Subcutaneous abdominal adipose tissue (tissue), 5 donors: ENCODE results near the gene BABAM1.
"Not testable (repeated sequence)": the region's sequence is repeated elsewhere in the genome, so short reads cannot be mapped to it uniquely, and the experiment has no call there.

ENCODE experiments used
- H3K27ac ChIP-seq: one replicate; pipeline ENCODE4 v1.7.0; 2013; ENCODE audit warnings: low read depth, mild to moderate bottlenecking, inconsistent platforms, low read length, moderate library complexity
- H3K27me3 ChIP-seq, 5 donors: one replicate each; pipeline ENCODE4 v1.7.0; 2013; ENCODE audit warnings: low read length in 5 of 5, inconsistent platforms in 1 of 5; ENCODE audit not compliant: control insufficient read depth in 5 of 5, insufficient read depth in 4 of 5
- H3K36me3 ChIP-seq, 5 donors: one replicate each; pipeline ENCODE4 v1.7.0; 2013; ENCODE audit warnings: low read length in 5 of 5; ENCODE audit not compliant: control insufficient read depth in 5 of 5, insufficient read depth in 5 of 5
- H3K4me1 ChIP-seq, 5 donors: one replicate each; pipeline ENCODE4 v1.7.0; 2013; ENCODE audit warnings: low read length in 5 of 5, mild to moderate bottlenecking in 3 of 5, moderate library complexity in 1 of 5; ENCODE audit not compliant: control insufficient read depth in 5 of 5, insufficient read depth in 5 of 5
- H3K4me3 ChIP-seq, 5 donors: one replicate each; pipeline ENCODE4 v1.7.0; 2013; ENCODE audit warnings: low read length in 5 of 5, low read depth in 1 of 5
- H3K9ac ChIP-seq, 5 donors: one replicate each; pipeline ENCODE4 v1.7.0; 2013; ENCODE audit warnings: low read length in 5 of 5, mild to moderate bottlenecking in 4 of 5, moderate library complexity in 3 of 5
- H3K9me3 ChIP-seq, 5 donors: one replicate each; pipeline ENCODE4 v1.7.0; 2013; ENCODE audit warnings: low read length in 5 of 5; ENCODE audit not compliant: control insufficient read depth in 5 of 5
- donor health status: healthy.
- donor health status: healthy.
- donor health status: healthy.
- donor health status: healthy.
- donor health status: healthy.

The BABAM1 gene

DNA sequence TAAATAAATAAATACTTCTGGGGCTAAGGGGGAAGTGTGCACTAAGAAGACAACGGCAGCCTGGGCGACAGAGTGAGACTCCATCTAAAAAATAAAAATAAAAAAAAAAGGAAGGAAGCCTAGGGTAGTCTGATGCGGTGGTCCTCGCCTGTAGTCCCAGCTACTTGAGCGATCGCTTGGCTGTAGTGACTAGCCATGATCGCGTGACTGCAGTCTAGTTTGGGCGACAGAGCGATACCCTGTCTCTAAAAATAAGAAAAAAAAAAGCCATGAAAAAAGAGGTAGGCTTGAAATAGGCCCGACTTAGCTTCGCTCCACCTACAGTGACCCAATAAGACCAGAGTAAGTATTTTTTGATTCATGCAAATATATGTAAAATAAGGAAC is 661 bp upstream of the BABAM1 start:
- no peaks in the 10 kb centered on the region for H3K9me3 ChIP-seq
- H3K9ac ChIP-seq, result no peak overlapping the region
- peaks cover 0 to 23% (median 9%) of the 10 kb centered on the region in 5 donors for H3K36me3 ChIP-seq
- no peaks in the 10 kb centered on the region for H3K27me3 ChIP-seq
- peaks cover 5 to 34% (median 14%) of the 10 kb centered on the region in 5 donors for H3K4me1 ChIP-seq
- H3K27ac ChIP-seq, result no peak overlapping the region
- peak overlapping the region in 1 of 5 donors; percentile 11 for H3K4me3 ChIP-seq

GRCh38 chr19:17268754-17269153 is 1.5 kb downstream of the BABAM1 start:
- Histone ChIP-seq H3K9me3 (no peaks in the 10 kb centered on the region), H3K9ac (no peak overlapping the region), H3K4me1 (peaks cover 5 to 24% (median 14%) of the 10 kb centered on the region in 5 donors), H3K36me3 (peaks cover 0 to 38% (median 17%) of the 10 kb centered on the region in 5 donors), H3K27me3 (no peaks in the 10 kb centered on the region), H3K4me3 (no peak overlapping the region), H3K27ac (no peak overlapping the region)

DNA sequence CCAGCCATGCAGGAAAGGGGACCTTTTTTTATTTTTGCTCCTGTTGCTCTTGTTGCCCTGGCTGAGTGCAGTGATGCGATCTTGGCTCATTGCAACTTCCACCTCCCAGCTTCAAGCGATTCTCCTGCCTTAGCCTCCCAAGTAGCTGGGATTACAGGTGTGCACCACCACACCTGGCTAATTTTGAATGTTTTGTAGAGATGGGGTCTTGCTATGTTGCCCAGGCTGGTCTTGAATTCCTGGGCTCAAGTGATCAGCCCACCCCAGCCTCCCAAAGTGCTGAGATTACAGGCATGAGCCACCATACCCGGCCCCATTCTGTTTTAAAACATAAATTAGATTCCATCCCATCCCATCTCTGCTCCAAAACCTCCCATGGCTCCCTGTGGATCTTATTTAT is 7.6 kb downstream of the BABAM1 start:
- not testable (repeated sequence) for H3K9me3 ChIP-seq, H3K27me3 ChIP-seq, H3K9ac ChIP-seq, H3K4me1 ChIP-seq, H3K27ac ChIP-seq, H3K4me3 ChIP-seq
- H3K36me3 ChIP-seq, result peaks cover 0 to 77% (median 60%) of the 10 kb centered on the region in 5 donors

DNA sequence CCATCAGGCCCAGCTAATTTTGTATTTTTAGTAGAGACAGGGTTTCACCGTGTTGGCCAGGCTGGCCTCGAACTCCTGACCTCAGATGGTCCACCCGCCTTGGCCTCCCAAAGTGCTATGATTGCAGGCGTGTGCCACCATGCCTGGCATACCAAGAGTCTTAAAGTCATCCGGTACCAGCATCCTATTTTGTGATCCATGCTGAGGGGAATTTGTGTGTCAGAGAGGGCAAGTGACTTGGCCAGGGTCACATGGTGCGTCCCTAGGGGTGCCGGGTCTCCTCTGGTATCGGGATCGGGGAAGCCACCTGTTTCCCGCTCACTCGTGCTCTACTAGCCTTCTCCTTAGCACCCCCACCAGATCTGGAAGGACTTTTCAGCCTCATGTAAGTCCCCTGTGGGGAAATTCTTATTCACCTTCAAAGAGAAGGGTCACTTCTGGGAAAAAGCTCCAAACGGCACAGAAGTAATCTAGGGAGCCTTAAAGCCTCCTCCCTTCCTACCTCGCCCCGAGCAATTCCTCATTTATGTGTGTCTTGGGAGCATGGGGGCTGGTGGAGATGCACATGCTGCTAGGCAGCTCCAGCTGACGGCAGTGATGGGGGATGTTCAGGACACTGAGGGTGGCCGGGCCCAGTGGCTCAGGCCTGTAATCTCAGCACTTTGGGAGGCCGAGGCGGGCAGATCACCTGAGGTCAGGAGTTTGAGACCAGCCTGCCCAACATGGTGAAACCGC is 8.4 kb downstream of the BABAM1 start:
- Histone ChIP-seq H3K27ac (no peak overlapping the region), H3K36me3 (peaks cover 0 to 71% (median 57%) of the 10 kb centered on the region in 5 donors)

GRCh38 chr19:17279436-17279835 is 12.2 kb downstream of the BABAM1 start:
- peaks cover 0 to 19% (median 17%) of the 10 kb centered on the region in 5 donors for H3K4me1 ChIP-seq
- peaks cover 0 to 41% (median 37%) of the 10 kb centered on the region in 5 donors for H3K36me3 ChIP-seq
- no peak overlapping the region for H3K9ac ChIP-seq
- no peak overlapping the region for H3K4me3 ChIP-seq
- H3K9me3 ChIP-seq, result no peaks in the 10 kb centered on the region
- peaks cover 0 to 17% (median 14%) of the 10 kb centered on the region in 5 donors for H3K27me3 ChIP-seq
- no peak overlapping the region for H3K27ac ChIP-seq

More for the DNA sequence above, 8.4 kb downstream of the BABAM1 start:
- Histone ChIP-seq H3K9ac (no peak overlapping the region), H3K4me1 (no peaks in the 10 kb centered on the region), H3K9me3 (no peaks in the 10 kb centered on the region), H3K27me3 (no peaks in the 10 kb centered on the region), H3K4me3 (no peak overlapping the region)

- H3K9me3 ChIP-seq, result no peaks in the 10 kb centered on the region
- H3K4me1 ChIP-seq, result peaks cover 0 to 19% (median 17%) of the 10 kb centered on the region in 5 donors
- no peak within 1 kb of the TSS for H3K27ac ChIP-seq
- H3K27me3 ChIP-seq, result peaks cover 0 to 17% (median 14%) of the 10 kb centered on the region in 5 donors
- H3K36me3 ChIP-seq, result peaks cover 0 to 21% (median 18%) of the 10 kb centered on the region in 5 donors
- peak within 1 kb of the TSS in 3 of 5 donors; percentile 34 to 64 (median 50) for H3K4me3 ChIP-seq
- H3K9ac ChIP-seq, result peak within 1 kb of the TSS in 3 of 5 donors; percentile 32 to 52 (median 47)
These were observed 14.4 kb downstream of the BABAM1 start, which contains the start of gene ANKLE1 for GRCh38 chr19:17281391-17282304. ANKLE1 (plus strand) TSS chr19:17281901; CDS start chr19:17281921, 20 bp downstream.

GRCh38 chr19:17282488-17283125 is 15.4 kb downstream of the BABAM1 start:
- H3K27ac ChIP-seq, result no peak overlapping the region
- peak overlapping the region in 3 of 5 donors; percentile 34 to 64 (median 50) for H3K4me3 ChIP-seq
- H3K9ac ChIP-seq, result peak overlapping the region in 2 of 5 donors; percentile 47 to 52

DNA sequence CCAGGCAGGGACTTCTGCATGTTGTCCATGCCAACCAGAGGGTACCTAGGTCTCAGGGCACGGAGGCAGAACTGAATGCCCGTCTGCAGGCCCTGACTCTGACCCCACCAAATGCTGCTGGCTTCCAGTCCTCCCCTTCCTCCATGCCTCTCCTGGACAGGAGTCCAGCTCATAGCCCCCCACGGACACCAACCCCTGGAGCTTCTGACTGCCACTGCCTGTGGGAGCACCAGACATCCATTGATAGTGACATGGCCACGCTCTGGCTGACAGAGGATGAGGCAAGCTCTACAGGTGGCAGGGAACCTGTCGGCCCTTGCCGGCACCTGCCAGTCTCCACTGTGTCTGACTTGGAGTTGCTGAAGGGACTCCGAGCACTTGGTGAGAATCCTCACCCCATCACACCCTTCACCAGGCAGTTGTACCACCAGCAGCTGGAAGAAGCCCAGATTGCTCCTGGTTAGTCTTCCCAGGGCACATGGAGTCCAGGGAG is 16.3 kb downstream of the BABAM1 start:
- H3K36me3 ChIP-seq, result peaks cover 0 to 10% (median 8%) of the 10 kb centered on the region in 5 donors
- H3K27ac ChIP-seq, result no peak overlapping the region
- peaks cover 0 to 17% (median 14%) of the 10 kb centered on the region in 5 donors for H3K27me3 ChIP-seq
- peaks cover 0 to 19% (median 17%) of the 10 kb centered on the region in 5 donors for H3K4me1 ChIP-seq
- no peaks in the 10 kb centered on the region for H3K9me3 ChIP-seq
- H3K4me3 ChIP-seq, result no peak overlapping the region
- H3K9ac ChIP-seq, result no peak overlapping the region

More at GRCh38 chr19:17282488-17283125, 15.4 kb downstream of the BABAM1 start:
- Histone ChIP-seq H3K27me3 (peaks cover 0 to 17% (median 14%) of the 10 kb centered on the region in 5 donors), H3K4me1 (peaks cover 0 to 19% (median 17%) of the 10 kb centered on the region in 5 donors), H3K36me3 (peaks cover 0 to 11% (median 10%) of the 10 kb centered on the region in 5 donors), H3K9me3 (no peaks in the 10 kb centered on the region)

DNA sequence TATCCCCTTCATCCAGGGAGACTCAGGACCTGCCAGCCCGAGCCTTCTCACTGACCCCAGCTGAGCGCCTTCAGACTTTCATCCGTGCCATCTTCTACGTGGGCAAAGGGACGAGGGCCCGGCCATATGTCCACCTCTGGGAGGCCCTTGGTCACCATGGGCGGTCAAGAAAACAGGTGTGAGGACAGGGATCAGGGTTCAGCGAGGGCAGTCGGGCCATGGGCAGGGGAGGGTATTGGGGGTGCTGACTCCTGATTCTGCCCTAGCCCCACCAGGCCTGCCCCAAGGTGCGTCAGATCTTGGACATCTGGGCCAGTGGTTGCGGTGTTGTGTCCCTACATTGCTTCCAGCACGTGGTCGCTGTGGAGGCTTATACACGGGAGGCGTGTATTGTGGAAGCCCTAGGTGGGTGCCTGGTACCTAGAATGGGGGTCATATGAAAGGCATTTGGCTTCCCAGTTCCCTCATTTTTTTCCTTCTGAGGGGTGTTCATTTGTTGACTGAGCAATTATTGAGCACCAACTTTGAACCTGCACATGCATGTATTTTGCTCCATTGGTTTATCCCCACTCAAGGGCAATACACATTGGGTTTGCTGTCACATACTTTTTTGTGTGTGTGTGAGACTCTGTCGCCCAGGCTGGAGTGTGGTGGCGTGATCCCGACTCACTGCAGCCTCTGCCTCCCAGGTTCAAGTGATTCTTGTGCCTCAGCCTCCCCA is 18.3 kb downstream of the BABAM1 start:
- H3K27ac ChIP-seq, result no peak overlapping the region
- no peaks in the 10 kb centered on the region for H3K9me3 ChIP-seq
- no peaks in the 10 kb centered on the region for H3K36me3 ChIP-seq
- peaks cover 0 to 21% (median 17%) of the 10 kb centered on the region in 5 donors for H3K4me1 ChIP-seq
- peaks cover 0 to 17% (median 14%) of the 10 kb centered on the region in 5 donors for H3K27me3 ChIP-seq
- no peak overlapping the region for H3K4me3 ChIP-seq
- no peak overlapping the region for H3K9ac ChIP-seq
